Measurements from ENCODE around the gene LPIN1.

LPIN1 gene

DNA sequence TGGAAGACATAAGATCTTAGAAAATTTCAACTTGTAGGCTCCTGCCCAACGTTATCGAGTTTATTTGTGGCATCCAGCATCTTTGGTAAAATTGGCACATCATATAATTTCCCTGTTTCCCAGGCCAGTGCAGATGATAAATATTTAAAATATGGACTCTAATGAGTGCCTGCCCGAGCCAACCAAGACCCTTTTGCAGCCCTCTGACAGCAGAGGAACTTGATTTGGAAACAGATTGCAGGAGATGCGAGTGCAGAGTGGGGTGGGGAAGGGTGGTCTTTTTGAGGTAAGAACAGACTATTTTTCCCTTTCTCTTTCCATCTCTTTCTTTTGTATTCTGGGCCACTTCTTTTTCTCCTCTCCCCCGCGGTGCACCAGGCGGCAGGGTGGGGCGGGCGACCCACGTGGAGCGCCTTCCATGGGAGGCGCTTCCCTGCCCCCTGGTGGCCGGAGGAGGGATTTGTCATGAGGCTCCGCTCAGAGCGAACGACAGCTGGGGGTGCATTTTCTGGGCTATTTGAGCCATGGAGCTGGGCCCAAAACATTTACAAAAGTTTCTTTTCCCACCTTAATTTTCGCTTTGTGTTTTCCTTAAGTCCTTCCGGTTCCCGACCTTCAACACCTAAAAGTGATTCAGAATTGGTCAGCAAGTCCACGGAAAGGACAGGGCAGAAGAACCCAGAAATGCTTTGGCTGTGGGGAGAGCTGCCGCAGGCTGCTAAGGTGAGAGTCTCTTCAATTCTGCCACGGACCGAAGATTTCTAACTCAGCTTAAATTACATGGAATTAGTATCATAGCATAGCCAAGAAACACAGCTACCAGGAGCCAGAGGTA, 32.7 kb downstream of the LPIN1 start:
- Histone ChIP-seq H3K27me3 (replicated peaks; ENCODE audit: control insufficient read depth, insufficient read depth, low read length, poor library complexity, severe bottlenecking) (no peaks in the 10 kb centered on the region), H3K9me3 (ENCODE audit: control insufficient read depth, low read length) (no peaks in the 10 kb centered on the region), H3K36me3 (ENCODE audit: control insufficient read depth, insufficient read depth, low read length) (peaks cover 49% of the 10 kb centered on the region), H3K4me3 (ENCODE audit: insufficient read depth, low read depth, low read length, poor library complexity, severe bottlenecking) (peak overlapping the region; percentile 42), H3K27ac (ENCODE audit: insufficient read depth, low read length, poor library complexity, severe bottlenecking) (no peak overlapping the region), H3K4me1 (ENCODE audit: control insufficient read depth, insufficient read depth, low read length, poor library complexity, severe bottlenecking) (peaks cover 21% of the 10 kb centered on the region)
- peak; percentile 70 to 81 (median 75) for DNase-seq

DNA sequence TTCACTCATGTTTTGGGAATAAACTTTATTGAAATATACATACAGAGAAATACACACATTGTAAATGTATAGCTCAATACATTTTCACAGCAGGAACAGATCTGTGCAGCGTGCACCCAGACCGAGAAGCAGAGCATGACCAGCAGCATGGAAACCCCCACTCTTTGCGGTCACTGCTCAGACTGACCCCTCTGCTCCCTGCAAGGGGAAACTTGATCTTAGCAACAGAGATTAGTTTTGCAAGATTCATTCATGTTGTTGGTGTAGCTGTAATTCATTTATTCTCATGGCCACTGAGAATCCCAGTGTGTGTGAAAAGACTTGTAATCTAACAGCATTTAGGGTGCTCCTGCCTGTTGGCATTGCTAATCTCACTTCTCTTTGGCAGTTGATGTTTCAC, 35.2 kb downstream of the LPIN1 start:
- Histone ChIP-seq H3K4me1 (ENCODE audit: control insufficient read depth, insufficient read depth, low read length, poor library complexity, severe bottlenecking) (peaks cover 17% of the 10 kb centered on the region), H3K27me3 (replicated peaks; ENCODE audit: control insufficient read depth, insufficient read depth, low read length, poor library complexity, severe bottlenecking) (no peaks in the 10 kb centered on the region), H3K27ac (ENCODE audit: insufficient read depth, low read length, poor library complexity, severe bottlenecking) (no peak overlapping the region), H3K4me3 (ENCODE audit: insufficient read depth, low read depth, low read length, poor library complexity, severe bottlenecking) (no peak overlapping the region), H3K9me3 (ENCODE audit: control insufficient read depth, low read length) (no peaks in the 10 kb centered on the region), H3K36me3 (ENCODE audit: control insufficient read depth, insufficient read depth, low read length) (peaks cover 73% of the 10 kb centered on the region)
- no peak for DNase-seq

DNA sequence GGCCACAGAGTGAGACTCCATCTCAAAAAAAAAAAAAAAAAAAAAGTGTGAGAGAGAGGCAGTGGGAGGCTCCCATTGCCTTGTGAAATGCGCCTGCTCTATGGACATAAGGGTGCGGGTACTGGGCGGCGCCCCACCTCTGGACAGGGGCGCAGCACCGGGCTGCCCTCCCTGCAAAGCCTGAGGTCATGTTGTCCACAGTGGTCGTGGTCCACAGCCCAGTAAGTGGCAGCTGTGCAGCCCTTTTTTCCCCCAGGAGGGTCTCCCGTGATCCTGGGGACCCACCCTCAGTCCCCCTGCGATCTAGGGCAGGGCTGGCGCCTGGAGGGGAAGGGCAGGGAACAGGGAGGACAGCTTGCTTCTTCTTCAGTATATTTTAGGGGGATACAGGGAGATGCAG, 37.8 kb downstream of the LPIN1 start:
- Histone ChIP-seq H3K36me3 (ENCODE audit: control insufficient read depth, insufficient read depth, low read length) (peaks cover 89% of the 10 kb centered on the region), H3K4me3 (ENCODE audit: insufficient read depth, low read depth, low read length, poor library complexity, severe bottlenecking) (no peak overlapping the region)

DNA sequence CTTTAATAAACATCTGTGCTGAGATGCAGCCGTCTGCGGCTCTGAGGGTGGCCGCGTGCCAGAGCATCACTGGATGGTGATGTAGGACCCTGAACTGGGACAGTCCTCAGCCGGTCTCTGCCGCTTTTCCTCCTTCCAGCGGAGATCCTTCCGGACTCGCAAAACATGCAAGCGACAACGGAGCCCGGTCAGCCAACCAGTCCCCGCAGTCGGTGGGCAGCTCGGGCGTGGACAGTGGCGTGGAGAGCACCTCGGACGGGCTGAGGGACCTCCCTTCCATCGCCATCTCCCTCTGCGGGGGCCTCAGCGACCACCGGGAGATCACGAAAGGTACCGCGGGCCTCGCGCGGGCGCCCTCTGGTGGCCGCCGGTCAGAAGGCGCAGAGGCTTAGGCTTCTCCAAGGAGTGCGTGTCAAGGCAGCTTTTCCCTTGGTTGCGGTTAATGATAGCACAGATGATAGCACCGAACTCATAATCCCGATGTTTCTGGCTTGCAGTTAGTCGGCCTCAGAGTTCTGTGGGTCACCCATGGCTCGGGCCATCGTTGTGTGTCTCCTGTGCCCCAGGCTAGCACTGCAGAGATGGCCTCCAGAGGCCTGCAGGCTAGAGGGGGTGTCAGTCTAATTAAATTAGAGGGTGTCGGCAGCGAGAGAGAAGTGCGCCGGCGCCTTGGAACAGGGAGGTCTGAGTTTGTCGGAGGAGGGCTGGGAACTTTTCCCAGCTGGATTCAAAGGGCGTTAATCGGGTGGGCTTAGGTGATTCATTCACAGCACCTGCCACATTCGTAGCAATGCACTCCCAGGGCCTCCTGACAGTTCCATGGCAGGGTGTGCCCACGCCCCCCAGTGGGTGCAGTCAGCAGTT, 38.5 kb downstream of the LPIN1 start:
- DNase-seq, result peak; percentile 9 to 28 (median 15)
- peaks cover 93% of the 10 kb centered on the region for H3K36me3 ChIP-seq (ENCODE audit: control insufficient read depth, insufficient read depth, low read length)
- H3K27ac ChIP-seq (ENCODE audit: insufficient read depth, low read length, poor library complexity, severe bottlenecking), result no peak overlapping the region
- no peaks in the 10 kb centered on the region for H3K27me3 ChIP-seq (replicated peaks; ENCODE audit: control insufficient read depth, insufficient read depth, low read length, poor library complexity, severe bottlenecking)
- H3K9me3 ChIP-seq (ENCODE audit: control insufficient read depth, low read length), result no peaks in the 10 kb centered on the region
- no peak overlapping the region for H3K4me3 ChIP-seq (ENCODE audit: insufficient read depth, low read depth, low read length, poor library complexity, severe bottlenecking)
- no peaks in the 10 kb centered on the region for H3K4me1 ChIP-seq (ENCODE audit: control insufficient read depth, insufficient read depth, low read length, poor library complexity, severe bottlenecking)

More for the DNA sequence above, 37.8 kb downstream of the LPIN1 start:
- no peak for DNase-seq
- H3K9me3 ChIP-seq (ENCODE audit: control insufficient read depth, low read length), result no peaks in the 10 kb centered on the region
- no peak overlapping the region for H3K27ac ChIP-seq (ENCODE audit: insufficient read depth, low read length, poor library complexity, severe bottlenecking)
- no peaks in the 10 kb centered on the region for H3K27me3 ChIP-seq (replicated peaks; ENCODE audit: control insufficient read depth, insufficient read depth, low read length, poor library complexity, severe bottlenecking)
- H3K4me1 ChIP-seq (ENCODE audit: control insufficient read depth, insufficient read depth, low read length, poor library complexity, severe bottlenecking), result peaks cover 3% of the 10 kb centered on the region

DNA sequence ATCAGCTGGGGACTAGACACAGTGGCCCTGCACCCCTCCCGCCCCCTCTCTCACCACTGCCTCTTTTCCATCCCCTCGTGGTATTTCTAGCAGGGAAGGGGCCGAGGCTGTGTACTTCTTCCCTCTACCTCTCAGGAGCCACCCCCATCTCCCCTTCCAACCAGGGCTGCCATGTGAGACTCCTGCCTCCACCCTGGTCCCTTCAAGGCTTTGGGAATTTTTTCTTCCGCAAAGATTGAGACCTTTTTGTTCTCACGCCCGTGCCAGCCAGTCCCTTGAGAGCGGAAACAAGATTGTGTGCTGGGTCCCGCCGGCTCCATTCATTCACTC, 39.1 kb downstream of the LPIN1 start:
- no peaks in the 10 kb centered on the region for H3K9me3 ChIP-seq (ENCODE audit: control insufficient read depth, low read length)
- H3K27ac ChIP-seq (ENCODE audit: insufficient read depth, low read length, poor library complexity, severe bottlenecking), result no peak overlapping the region
- H3K4me1 ChIP-seq (ENCODE audit: control insufficient read depth, insufficient read depth, low read length, poor library complexity, severe bottlenecking), result no peaks in the 10 kb centered on the region
- H3K36me3 ChIP-seq (ENCODE audit: control insufficient read depth, insufficient read depth, low read length), result peaks cover 91% of the 10 kb centered on the region
- H3K27me3 ChIP-seq (replicated peaks; ENCODE audit: control insufficient read depth, insufficient read depth, low read length, poor library complexity, severe bottlenecking), result no peaks in the 10 kb centered on the region
- no peak for DNase-seq
- H3K4me3 ChIP-seq (ENCODE audit: insufficient read depth, low read depth, low read length, poor library complexity, severe bottlenecking), result no peak overlapping the region

DNA sequence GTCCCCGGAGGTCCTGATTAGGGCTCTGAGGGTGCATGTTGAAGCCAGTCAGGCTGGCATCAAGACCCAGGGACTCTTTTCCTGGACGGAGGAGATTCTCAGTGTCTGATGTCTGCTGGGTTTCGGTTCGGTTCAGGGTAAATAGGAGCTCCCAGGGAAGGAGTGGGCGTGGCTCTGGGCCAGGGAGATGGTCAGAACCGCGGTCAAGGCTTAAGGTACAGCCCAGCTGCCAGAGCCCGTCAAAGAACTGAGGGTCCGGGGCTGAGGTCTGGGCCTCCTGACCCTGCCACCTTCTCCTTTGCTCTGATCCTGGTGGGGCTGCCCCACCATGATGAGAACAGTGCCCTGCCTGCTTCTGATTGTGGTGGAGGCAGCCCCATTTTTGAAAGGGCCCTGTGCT, 39.8 kb downstream of the LPIN1 start:
- Histone ChIP-seq H3K36me3 (ENCODE audit: control insufficient read depth, insufficient read depth, low read length) (peaks cover 85% of the 10 kb centered on the region), H3K27me3 (replicated peaks; ENCODE audit: control insufficient read depth, insufficient read depth, low read length, poor library complexity, severe bottlenecking) (no peaks in the 10 kb centered on the region), H3K27ac (ENCODE audit: insufficient read depth, low read length, poor library complexity, severe bottlenecking) (no peak overlapping the region), H3K9me3 (ENCODE audit: control insufficient read depth, low read length) (no peaks in the 10 kb centered on the region), H3K4me1 (ENCODE audit: control insufficient read depth, insufficient read depth, low read length, poor library complexity, severe bottlenecking) (no peaks in the 10 kb centered on the region), H3K4me3 (ENCODE audit: insufficient read depth, low read depth, low read length, poor library complexity, severe bottlenecking) (no peak overlapping the region)
- no peak for DNase-seq

DNA sequence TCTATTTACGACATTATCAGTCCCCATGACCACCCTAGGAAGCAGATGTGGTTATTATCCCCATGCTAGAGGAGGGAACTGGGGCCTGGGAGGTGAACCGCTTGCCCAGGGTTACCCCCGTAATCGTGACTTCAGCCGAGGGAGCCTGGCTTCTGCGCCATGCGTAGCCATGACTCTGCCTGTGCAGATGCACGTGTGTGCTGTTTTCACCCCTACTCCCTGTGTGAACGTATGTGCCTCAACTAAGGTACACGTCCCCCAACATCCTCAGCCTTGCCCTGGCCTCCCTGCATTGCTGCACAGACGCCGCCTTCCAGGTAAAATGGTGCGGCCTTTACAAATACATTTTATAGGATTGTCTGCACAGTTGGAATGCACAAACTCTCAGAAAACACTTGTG, 40.2 kb downstream of the LPIN1 start:
- no peak overlapping the region for H3K27ac ChIP-seq (ENCODE audit: insufficient read depth, low read length, poor library complexity, severe bottlenecking)
- H3K4me3 ChIP-seq (ENCODE audit: insufficient read depth, low read depth, low read length, poor library complexity, severe bottlenecking), result no peak overlapping the region
- peaks cover 84% of the 10 kb centered on the region for H3K36me3 ChIP-seq (ENCODE audit: control insufficient read depth, insufficient read depth, low read length)
- no peak for DNase-seq
- no peaks in the 10 kb centered on the region for H3K27me3 ChIP-seq (replicated peaks; ENCODE audit: control insufficient read depth, insufficient read depth, low read length, poor library complexity, severe bottlenecking)
- H3K4me1 ChIP-seq (ENCODE audit: control insufficient read depth, insufficient read depth, low read length, poor library complexity, severe bottlenecking), result no peaks in the 10 kb centered on the region
- no peaks in the 10 kb centered on the region for H3K9me3 ChIP-seq (ENCODE audit: control insufficient read depth, low read length)

DNA sequence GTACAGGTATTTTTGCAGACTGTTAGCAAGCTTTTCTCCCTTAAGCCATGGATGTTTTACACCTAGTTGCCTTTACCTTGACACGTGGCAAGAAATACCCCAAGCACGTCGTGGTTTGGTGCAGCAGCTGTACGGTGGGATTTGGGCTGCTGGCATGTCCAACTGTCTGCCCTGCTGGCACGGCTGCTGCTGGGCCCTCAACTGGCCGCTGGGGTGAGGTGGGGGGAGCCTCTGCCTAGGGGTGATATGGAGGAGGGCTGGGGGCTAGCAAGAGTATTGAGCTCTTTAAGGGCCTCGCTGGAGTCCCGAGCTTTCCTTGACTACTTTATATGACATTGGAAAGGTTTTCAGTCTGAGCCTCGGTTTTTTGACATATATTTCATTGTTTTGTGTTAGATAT, 41.6 kb downstream of the LPIN1 start:
- no peak overlapping the region for H3K27ac ChIP-seq (ENCODE audit: insufficient read depth, low read length, poor library complexity, severe bottlenecking)
- H3K27me3 ChIP-seq (replicated peaks; ENCODE audit: control insufficient read depth, insufficient read depth, low read length, poor library complexity, severe bottlenecking), result no peaks in the 10 kb centered on the region
- no peaks in the 10 kb centered on the region for H3K9me3 ChIP-seq (ENCODE audit: control insufficient read depth, low read length)
- DNase-seq, result no peak
- no peaks in the 10 kb centered on the region for H3K4me1 ChIP-seq (ENCODE audit: control insufficient read depth, insufficient read depth, low read length, poor library complexity, severe bottlenecking)
- peaks cover 84% of the 10 kb centered on the region for H3K36me3 ChIP-seq (ENCODE audit: control insufficient read depth, insufficient read depth, low read length)
- no peak overlapping the region for H3K4me3 ChIP-seq (ENCODE audit: insufficient read depth, low read depth, low read length, poor library complexity, severe bottlenecking)

DNA sequence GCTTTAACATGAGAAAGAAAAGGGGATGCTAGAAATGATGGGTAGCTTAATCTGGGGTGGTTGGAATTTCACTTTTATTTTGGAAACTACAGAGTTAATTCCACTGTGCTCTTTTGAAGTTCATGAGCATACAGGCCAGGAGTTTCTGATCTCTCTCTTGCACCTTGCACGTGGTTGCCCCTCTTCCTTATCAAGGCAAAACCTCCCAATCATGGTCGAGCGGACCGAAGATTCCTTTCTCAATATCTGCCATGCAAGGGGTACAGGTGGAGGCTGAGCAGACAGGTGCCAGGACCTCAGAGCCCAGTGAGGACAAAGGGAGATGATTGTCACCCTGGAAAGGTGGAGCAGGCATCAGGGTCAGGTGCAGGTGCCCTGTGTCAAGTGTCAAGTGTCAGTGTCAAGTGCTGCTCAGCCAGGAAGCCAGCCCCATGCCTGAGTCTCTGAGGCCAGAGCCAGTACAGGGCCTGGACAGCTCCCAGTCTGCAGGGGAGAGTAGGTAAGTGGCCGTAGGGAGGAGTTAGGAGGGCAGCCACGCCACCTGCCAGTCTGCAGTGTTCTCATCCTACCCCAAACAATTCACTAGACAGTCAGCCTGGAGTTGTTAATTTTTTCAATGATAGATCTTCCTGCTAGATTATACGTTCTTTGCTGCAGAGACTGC, 42.2 kb downstream of the LPIN1 start:
- Histone ChIP-seq H3K4me3 (ENCODE audit: insufficient read depth, low read depth, low read length, poor library complexity, severe bottlenecking) (no peak overlapping the region), H3K4me1 (ENCODE audit: control insufficient read depth, insufficient read depth, low read length, poor library complexity, severe bottlenecking) (no peaks in the 10 kb centered on the region), H3K27me3 (replicated peaks; ENCODE audit: control insufficient read depth, insufficient read depth, low read length, poor library complexity, severe bottlenecking) (no peaks in the 10 kb centered on the region), H3K9me3 (ENCODE audit: control insufficient read depth, low read length) (no peaks in the 10 kb centered on the region), H3K36me3 (ENCODE audit: control insufficient read depth, insufficient read depth, low read length) (peaks cover 84% of the 10 kb centered on the region), H3K27ac (ENCODE audit: insufficient read depth, low read length, poor library complexity, severe bottlenecking) (no peak overlapping the region)
- no peak for DNase-seq

DNA sequence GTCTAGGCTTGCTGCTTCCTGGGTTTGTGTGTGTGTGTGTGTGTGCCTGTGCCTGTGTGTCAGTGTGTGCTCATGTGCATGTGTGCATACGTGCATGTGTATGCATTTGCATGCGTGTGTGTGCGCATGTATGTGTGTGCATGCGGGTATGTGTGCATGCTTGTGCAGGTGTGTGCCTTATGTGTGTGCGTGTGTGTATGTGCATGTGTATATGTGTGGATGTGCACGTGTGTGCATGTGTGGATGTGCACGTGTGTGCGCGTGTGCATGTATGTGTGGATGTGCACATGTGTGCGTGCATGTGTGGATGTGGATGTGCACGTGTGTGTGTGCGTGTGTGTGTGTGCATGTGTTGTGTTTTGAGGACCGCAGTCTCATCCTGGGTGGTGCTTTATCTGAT, 42.8 kb downstream of the LPIN1 start:
- no peaks in the 10 kb centered on the region for H3K27me3 ChIP-seq (replicated peaks; ENCODE audit: control insufficient read depth, insufficient read depth, low read length, poor library complexity, severe bottlenecking)
- H3K9me3 ChIP-seq (ENCODE audit: control insufficient read depth, low read length), result no peaks in the 10 kb centered on the region
- DNase-seq, result no peak
- H3K4me3 ChIP-seq (ENCODE audit: insufficient read depth, low read depth, low read length, poor library complexity, severe bottlenecking), result no peak overlapping the region
- no peaks in the 10 kb centered on the region for H3K4me1 ChIP-seq (ENCODE audit: control insufficient read depth, insufficient read depth, low read length, poor library complexity, severe bottlenecking)
- no peak overlapping the region for H3K27ac ChIP-seq (ENCODE audit: insufficient read depth, low read length, poor library complexity, severe bottlenecking)
- peaks cover 84% of the 10 kb centered on the region for H3K36me3 ChIP-seq (ENCODE audit: control insufficient read depth, insufficient read depth, low read length)
